ENCODE results near the gene EBI3. TPM values are rescaled to one million over a fixed set of nuclear protein-coding genes. Genes with fewer than 3 reads are reported as not detected.

Gene EBI3
- total and polyA plus RNA-seq, 2 of the 8 experiments (the other 6 are each of a cell fraction or from before 2014, with no cell fraction given), result 0.99 to 8.4 TPM

DNA sequence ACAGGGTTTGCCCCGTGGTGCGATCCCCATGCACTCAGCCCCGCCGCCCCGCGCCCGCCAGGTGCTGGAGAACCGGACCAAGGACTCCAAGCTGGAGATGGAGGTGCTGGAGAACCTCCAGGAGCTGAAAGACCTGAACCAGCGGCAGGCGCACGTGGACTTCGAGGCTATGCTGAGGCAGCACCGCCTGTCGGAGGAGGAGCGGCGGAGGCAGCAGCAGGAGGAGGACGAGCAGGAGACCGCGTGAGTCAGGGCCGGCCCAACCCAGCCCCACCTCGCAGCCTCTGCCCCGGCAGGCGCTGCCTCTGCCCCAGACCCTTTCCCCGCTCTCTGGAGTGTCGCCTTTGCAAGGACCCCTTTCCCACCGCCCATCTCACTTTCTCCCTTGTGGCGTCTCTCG lies 28.9 kb downstream of the EBI3 start:
- no peak overlapping the region for H3K4me3 ChIP-seq (ENCODE audit: extremely low read depth in 1 of 4, insufficient read depth in 2 of 4, low read depth in 3 of 4, low read length in 4 of 4)
- no peaks in the 10 kb centered on the region for H3K79me2 ChIP-seq (ENCODE audit: control insufficient read depth in 1 of 2, insufficient read depth in 2 of 2, low read length in 2 of 2)
- H3K18ac ChIP-seq (ENCODE audit: extremely low read depth, low read length), result no peak overlapping the region
- no peak overlapping the region for H2AFZ ChIP-seq (ENCODE audit: low read length)
- no peak overlapping the region for H2BK20ac ChIP-seq (ENCODE audit: low read length)
- no peak overlapping the region for H3K23ac ChIP-seq (ENCODE audit: insufficient read length)
- H3K4me2 ChIP-seq (ENCODE audit: insufficient read depth in 1 of 2, low read depth in 2 of 2, low read length in 2 of 2), result no peak overlapping the region
- no peak overlapping the region for H3K56ac ChIP-seq (replicated peaks; ENCODE audit: insufficient read length, low read depth, low read length)
- H2BK12ac ChIP-seq (ENCODE audit: low read depth, low read length), result no peak overlapping the region
- H3K9me3 ChIP-seq (ENCODE audit: insufficient read depth in 2 of 2, low read depth in 1 of 2, low read length in 1 of 2), result peaks cover 7 to 11% of the 10 kb centered on the region in 2 experiments; a peak in 3 of 4 replicates
- H2BK15ac ChIP-seq (ENCODE audit: low read length), result no peak overlapping the region
- H4K8ac ChIP-seq (ENCODE audit: extremely low read depth, insufficient read depth, low read length), result no peak overlapping the region; the same call in 1 of the 2 replicates
- no peak for TF ChIP-seq BRCA1 (IDR thresholded peaks at IDR 0.05; ENCODE audit: low read depth, low read length)
- TF ChIP-seq EZH2 (IDR thresholded peaks at IDR 0.05; ENCODE audit: low read depth, low read length, severe bottlenecking), result no peak
- TF ChIP-seq RXRA (IDR thresholded peaks at IDR 0.05; ENCODE audit: insufficient read depth, low read depth, low read length), result no peak
- TF ChIP-seq ASH2L (IDR thresholded peaks at IDR 0.05; ENCODE audit: low read length), result no peak
- no peak for TF ChIP-seq SP4 (IDR thresholded peaks at IDR 0.05; ENCODE audit: low read length)
- no peak for TF ChIP-seq POU5F1 (IDR thresholded peaks at IDR 0.05; ENCODE audit: low read depth, low read length)
- no peak for TF ChIP-seq FOSL1 (IDR thresholded peaks at IDR 0.05; ENCODE audit: insufficient read depth, low read depth, low read length)
- TF ChIP-seq GTF2F1 (IDR thresholded peaks at IDR 0.05; ENCODE audit: borderline replicate concordance, low read depth, low read length), result no peak
- TF ChIP-seq JUN (IDR thresholded peaks at IDR 0.05; ENCODE audit: low read depth, low read length), result no peak
- TF ChIP-seq NRF1 (IDR thresholded peaks at IDR 0.05; ENCODE audit: low read depth, low read length), result no peak
- TF ChIP-seq TCF12 (IDR thresholded peaks at IDR 0.05; ENCODE audit: low read depth, low read length), result no peak
- no peak for TF ChIP-seq TEAD4 (IDR thresholded peaks at IDR 0.05; ENCODE audit: low read depth, low read length)
- no peak for TF ChIP-seq RNF2 (IDR thresholded peaks at IDR 0.05; ENCODE audit: borderline replicate concordance, low read depth, low read length, missing control alignments, poor library complexity, severe bottlenecking)
- TF ChIP-seq NANOG (IDR thresholded peaks at IDR 0.05; ENCODE audit: insufficient read depth, low read depth, low read length, poor library complexity, severe bottlenecking), result no peak
- TF ChIP-seq EGR1 (IDR thresholded peaks at IDR 0.05; ENCODE audit: borderline replicate concordance, low read depth, low read length), result no peak
- H4K5ac ChIP-seq (ENCODE audit: insufficient read length, low read depth, low read length), result no peak overlapping the region
- WGBS, 2 experiments (ENCODE audit: extremely low coverage in 1 of 2, insufficient coverage in 1 of 2, insufficient read length in 1 of 2, insufficient replicate concordance in 2 of 2, low coverage in 1 of 2, low lambda C conversion rate in 2 of 2, missing lambda C conversion rate in 1 of 2), result 87% methylated on average over 14 of the region's 28 CpGs; no CpG with 5 or more reads in 1 of the 2 experiments
- no peak overlapping the region for H3K9ac ChIP-seq (replicated peaks in 1 of 4; ENCODE audit: extremely low read depth in 1 of 4, low read depth in 3 of 4, low read length in 3 of 4)
- no peak overlapping the region for H4K91ac ChIP-seq (replicated peaks; ENCODE audit: insufficient read length, low read length)
- ChIA-PET POLR2A (ENCODE audit: partially characterized antibody) (interaction anchor here (1.1 to 3.9 kb wide), 4 partner anchors 10 to 367 kb away, joined by 3 to 16 read pairs (median 3); partner anchors contain the start of genes STAP2 and YJU2), CTCF (ENCODE audit: partially characterized antibody) (interaction anchor here (0.5 to 1.9 kb wide), 3 partner anchors 9 to 1810 kb away, joined by 3 to 9 read pairs (median 8); no protein-coding TSS in a partner anchor)
- no peak overlapping the region for H3K4ac ChIP-seq (replicated peaks; ENCODE audit: insufficient read length, low read depth, low read length)
- no peaks in the 10 kb centered on the region for H3K23me2 ChIP-seq (ENCODE audit: low read depth, low read length)
- DNase-seq (ENCODE audit: low read depth in 1 of 2, low spot score in 2 of 2) (no peak), FAIRE-seq (no peak)
- H4K20me1 ChIP-seq (replicated peaks in 1 of 2; ENCODE audit: control insufficient read depth in 1 of 2, insufficient read depth in 2 of 2, low read length in 2 of 2), result no peaks in the 10 kb centered on the region
- H2BK5ac ChIP-seq (ENCODE audit: low read depth, low read length), result no peak overlapping the region
- no peak overlapping the region for H3K27ac ChIP-seq (ENCODE audit: low read depth, low read length)
- no peak overlapping the region for H2BK120ac ChIP-seq (replicated peaks; ENCODE audit: low read depth, low read length)
- H3K36me3 ChIP-seq (ENCODE audit: control insufficient read depth in 2 of 4, insufficient read depth in 4 of 4, low read length in 3 of 4), result peaks cover 4 to 51% (median 25%) of the 10 kb centered on the region in 4 experiments; a peak in 7 of 8 replicates
- no peaks in the 10 kb centered on the region for H3K79me1 ChIP-seq (ENCODE audit: low read depth, low read length)
- no peaks in the 10 kb centered on the region for H3K4me1 ChIP-seq (replicated peaks in 1 of 4; ENCODE audit: control insufficient read depth in 3 of 4, insufficient read depth in 4 of 4, low read length in 3 of 4)
- no peak overlapping the region for H3K14ac ChIP-seq (ENCODE audit: insufficient read length)
- H3K27me3 ChIP-seq (replicated peaks in 1 of 4; ENCODE audit: control insufficient read depth in 3 of 4, extremely low read depth in 1 of 4, insufficient read depth in 3 of 4, low read length in 3 of 4), result no peaks in the 10 kb centered on the region
- no peak overlapping the region for H2AK5ac ChIP-seq (ENCODE audit: low read depth, low read length)

All from H1 (cell line).